Measurements from ENCODE around the gene ABHD14A.

Gene ABHD14A

DNA sequence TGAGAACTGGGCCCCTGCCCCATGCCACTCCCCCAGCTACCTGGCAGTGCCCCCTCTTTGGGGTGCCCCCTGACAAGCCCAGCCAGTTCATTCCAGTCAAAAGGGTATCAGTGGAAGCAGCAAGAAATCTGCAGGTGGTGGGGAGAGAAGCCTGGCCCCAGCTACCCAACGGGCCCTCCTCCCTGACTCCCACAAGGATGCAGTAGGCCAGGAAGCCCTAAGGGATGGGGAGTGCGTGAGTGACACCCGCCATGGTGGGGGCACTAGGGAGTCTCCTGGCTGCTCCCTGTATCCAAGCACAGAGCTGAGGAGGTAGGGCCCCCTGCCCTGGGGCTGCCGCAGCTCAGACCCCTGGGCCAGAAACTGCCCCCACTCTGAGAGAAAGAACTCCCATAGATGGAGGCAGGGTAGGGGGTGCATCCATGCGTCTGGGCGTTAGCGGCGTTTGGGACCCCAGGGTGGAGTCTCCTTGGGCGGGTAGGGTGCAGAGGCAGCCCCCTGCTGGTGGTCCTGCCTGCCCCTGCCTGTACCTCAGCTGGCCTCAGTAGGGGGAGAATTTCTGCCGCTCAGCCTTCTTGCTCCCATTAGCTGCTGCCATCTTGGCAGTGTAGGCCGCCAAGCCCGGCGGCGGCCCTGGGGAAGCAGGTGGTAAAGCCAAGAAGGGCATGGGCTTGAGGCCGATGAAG, 17.2 kb upstream of the ABHD14A start:
- DNase-seq (ENCODE audit: low read depth) = no peak

DNA sequence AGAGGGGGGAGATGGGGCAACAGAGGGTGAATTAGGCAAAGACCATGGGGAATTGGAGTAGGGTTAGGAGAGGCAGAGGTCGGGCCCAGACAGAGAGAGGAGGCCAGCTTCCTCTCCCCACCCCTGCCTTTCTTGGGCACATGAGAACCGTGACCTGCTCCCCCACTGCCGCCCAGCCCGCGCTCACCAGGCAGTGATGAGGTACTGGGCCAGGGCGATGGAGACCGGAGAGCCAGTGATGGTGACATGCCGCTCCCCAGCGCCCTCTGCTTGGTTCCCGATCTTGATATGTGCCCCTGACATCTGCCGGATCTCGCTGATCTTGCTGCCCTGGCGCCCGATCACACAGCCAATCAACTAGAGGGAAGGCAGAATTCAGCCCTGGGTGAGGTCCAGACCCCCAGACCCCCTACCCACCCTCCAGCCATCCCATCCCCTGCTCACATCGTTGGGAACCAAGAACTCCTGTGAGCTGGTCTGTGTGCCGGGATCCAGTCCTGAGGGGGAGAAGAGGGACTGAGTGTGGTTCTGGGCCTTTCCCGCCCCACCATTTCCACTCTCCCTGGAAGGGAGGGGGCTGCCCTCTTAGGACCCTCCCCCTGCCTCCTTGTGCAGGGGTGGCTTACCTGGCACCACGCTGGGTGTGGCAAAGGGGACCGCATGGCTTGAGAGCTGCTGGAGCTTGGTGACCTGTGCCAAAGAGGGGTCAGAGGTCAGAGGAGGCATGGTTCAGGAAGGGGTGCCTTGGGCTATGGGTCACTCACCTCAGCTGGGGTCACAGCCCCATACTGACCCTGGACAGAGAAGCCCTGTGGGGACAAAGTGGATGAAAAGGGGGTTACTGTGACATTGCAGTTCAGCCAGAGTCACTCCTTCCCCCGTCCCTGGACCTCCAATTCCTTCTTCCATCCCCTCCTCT, 16.0 kb upstream of the ABHD14A start:
- no peak for DNase-seq (ENCODE audit: low read depth)

DNA sequence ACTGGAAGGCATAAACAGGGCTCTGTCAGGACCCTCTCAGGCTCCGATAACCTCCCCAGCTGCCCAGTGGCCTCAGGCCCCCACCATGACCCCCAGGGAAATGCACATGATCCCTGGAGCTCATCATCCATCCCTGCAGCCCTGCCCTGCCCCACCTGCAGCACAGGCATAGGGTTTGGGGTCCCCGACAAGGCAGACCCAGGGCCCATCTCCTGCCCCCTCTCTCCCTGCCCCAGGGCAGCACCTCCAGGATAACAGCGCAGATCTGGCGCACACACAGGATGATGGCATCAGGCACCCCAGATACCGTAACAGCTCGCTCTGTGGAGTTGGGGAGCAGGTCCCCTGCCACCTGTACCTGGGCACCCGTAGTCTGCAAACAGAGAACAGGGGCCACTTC, 15.2 kb upstream of the ABHD14A start:
- DNase-seq (ENCODE audit: low read depth) = no peak

DNA sequence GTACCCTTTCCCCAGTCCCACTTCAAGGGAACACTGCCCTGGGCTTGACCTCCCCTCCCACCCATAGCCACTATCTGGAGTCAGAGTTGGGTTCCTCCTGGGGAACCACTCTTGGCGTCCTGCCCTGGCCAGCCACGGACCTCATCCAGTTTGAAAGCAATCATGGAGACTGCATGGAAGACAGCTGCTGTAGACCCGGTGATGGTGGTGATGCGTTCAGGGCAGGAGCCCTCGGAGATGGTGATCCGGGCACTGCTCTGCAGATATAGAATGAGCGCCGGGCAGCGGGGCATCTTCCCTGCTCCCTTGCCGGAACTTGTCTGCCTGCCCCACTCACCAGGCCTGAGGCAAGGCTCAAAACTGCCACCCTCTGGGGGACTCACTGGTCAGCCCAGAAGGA, 14.5 kb upstream of the ABHD14A start:
- DNase-seq (ENCODE audit: low read depth) = no peak

DNA sequence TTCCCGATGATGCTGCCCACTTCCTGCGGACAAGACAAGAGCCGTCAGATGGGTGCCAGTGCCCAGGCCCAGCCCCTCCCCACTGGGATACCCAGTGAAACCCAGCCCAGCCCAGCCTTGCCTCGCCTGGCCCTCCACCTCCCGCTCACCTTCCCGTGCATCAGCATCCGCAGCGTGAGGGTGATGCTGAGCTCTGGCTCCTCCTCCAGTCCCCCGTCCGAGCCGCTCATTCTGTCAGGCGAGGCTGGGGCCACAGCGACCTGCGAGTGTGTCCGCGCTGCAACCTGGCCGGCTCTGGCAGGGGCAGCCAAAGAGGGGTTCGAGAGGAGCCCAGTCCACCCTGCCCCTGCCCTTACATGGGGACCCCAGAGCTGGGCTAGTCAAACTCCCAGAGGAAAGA, 13.9 kb upstream of the ABHD14A start:
- no peak for DNase-seq (ENCODE audit: low read depth)

DNA sequence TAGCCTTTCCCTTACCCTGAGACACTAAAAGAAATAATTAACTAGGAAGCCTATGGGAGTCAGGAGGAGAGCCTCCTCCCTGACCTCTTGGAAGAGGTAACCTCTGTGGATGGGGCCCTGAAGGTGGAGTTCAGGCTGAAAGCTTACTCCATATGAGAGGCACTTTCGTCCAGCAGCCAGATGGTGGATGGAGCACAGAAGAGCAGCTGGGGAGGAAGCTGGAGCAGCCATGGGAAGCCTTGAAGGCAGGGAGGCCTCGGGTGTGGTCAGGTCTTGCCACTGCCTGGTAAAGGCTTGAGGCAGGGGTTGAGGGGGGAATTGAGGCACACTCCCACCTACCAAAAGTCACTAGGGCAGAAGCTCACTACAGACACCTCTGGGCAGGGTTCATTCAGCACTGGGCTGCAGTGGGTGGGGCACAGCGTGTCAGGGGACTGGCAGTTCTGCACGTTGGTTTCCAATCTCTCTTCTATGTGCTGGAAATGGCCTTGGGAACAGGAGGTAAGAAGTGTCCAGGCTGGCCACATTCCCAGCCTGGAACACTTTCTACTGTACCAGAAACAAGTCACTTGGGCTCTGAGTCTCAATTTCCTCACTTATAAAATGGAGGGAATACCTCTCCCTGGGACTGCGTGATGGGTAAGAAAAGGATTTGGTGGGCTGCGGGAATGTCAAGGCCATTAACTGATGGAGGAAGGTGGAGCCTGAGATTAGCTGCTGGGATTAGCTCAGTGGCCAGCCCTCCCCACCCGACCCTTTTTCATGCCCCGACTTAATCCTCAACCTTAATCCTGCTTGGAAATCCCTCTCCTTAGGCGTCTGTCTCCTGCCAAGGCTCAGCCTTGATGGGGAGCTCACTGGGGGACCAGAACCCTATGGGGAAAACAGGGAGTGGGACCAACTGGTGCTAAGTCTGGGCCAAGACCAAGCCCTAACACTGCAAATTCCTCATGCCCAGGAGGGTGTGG, 13.0 kb upstream of the ABHD14A start:
- DNase-seq (ENCODE audit: low read depth) = no peak

DNA sequence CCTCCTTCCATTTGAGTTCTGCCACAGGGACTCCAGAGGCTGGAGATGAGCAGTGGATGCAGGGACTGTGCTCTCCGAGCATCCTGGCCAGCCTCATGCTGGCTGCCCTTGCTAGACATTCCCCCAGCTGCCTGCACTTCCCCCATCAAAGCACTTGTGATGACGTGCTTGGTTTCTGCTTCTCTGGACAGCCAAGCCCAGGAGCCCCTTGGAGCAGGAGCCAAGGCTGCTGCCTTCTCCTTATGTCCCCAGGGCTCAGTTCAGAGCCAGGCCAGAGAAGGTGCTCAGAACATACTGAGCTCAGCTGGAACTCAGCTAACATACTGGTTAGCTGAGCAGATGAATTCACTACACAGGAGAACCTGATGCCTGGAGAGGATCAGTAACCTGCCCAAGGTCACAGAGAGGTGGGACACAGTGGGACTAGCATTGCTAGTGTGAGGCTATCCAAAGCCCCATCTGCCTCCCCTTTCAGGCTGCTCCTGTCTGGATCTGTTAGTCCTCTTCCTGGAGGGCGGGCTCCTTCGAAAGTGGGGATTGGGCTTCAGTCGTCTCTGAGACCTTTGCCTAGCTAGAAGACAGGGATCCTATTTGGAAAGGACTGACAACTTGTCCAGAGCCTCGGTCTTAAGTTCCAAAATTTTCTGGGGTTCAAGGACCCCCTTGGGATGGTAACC, 11.9 kb upstream of the ABHD14A start:
- no peak for DNase-seq (ENCODE audit: low read depth)

DNA sequence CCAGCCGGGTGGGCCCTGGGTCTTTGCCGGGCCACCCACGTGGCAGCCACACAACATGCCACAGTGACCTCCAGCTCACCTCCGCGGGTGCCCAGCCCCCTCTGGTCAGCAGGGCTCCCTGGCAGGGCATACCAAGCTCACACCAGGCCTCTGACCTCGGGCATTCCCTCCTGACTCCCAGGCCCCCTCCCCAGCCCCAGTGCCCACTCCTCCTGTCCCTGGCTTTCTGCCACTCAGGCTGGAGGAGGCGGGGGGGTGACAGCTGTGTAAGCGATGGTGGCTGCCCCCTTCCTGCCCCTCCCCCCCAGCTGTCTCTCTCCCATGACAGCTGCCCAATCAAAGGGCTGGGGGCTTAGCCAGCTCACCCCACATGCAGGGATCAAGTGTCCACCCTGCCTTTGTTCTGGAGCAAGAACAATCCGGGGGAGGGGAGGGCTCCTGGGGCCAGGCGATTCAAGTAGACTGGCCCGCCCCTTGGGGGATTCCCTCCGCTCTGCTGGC, 10.9 kb upstream of the ABHD14A start:
- DNase-seq (ENCODE audit: low read depth) = no peak

DNA sequence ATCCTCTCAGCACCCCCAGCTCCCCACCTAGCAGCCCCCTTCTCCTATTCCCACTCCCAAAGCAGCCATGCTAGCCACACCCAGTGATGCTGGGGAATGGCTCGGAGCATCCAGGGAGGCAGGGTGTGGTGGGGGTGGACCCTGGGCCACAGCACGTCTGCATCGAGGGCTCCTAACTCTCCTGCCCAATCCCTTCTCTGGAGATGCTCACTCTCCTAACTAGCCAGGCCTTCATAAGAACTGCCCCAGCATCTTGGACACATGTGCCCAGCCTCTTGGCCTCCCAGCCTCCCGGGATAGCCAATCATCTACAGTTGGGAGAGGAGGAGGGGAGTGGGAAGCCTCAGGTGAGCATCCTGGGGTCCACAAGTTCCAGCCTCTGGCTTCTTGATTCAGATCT, 10.3 kb upstream of the ABHD14A start:
- no peak for DNase-seq (ENCODE audit: low read depth)

DNA sequence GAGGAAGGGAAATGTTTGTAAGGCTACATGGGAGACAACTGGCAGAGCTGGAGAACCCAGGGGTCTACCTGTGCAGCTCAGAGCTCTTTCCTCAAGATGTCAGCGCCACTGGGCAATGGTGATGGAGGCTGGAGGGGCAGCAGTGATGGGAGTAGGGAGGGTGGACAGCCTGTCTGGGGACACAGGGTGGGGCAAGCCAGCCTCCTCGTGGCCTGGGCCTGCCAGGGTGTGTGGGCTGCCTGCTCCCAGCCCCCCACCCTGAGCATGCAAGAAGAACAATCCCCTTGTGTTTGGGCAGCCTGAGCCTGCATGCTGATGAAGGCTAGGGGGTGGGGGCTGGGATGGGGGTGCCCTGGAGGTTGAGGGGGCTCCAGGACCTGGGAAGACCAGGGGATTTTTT, 8.8 kb upstream of the ABHD14A start:
- no peak for DNase-seq (ENCODE audit: low read depth)

DNA sequence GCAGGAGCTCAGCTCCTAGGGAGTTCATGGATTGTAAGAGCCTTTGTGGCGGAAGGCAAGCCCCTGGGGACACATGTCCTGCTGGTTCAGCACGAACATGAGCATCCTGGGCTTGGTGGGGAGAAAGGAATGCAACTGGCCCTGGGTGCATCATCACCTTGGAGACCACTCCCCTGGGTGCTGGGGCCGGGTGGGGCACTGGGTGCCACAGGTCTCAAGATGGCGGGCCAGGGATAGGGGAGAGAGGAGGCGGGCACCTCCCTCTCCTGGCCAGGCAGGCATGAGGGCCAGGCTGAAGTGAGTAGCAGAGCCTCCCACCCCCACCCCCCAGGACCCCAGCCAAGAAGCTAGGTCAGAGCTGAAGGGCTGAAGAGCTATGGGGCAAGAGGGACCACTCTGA, 8.4 kb upstream of the ABHD14A start:
- no peak for DNase-seq (ENCODE audit: low read depth)

DNA sequence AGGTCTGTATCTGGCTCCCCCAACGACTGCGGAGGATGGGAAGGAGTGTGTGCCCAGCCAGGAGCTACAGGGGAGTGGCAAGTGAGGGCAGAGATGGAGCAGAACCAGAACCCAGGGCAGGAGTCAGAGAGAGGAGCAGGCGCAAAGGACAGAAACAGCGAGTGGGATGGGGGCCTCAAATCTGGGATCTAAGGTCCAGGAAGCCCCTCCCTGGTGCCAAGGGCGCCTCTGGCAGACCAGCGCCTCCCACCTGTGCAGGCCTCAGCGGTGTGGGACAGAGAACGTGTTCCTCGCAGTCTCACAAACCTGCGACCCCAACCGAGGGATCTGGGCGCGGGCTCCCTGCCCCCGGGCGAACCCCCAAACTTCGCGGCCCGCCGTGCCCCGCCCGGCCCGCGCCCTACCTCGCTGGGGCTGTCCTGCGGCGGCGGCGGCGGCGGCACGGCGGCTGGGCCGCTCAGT, 7.9 kb upstream of the ABHD14A start:
- DNase-seq (ENCODE audit: low read depth) = no peak

DNA sequence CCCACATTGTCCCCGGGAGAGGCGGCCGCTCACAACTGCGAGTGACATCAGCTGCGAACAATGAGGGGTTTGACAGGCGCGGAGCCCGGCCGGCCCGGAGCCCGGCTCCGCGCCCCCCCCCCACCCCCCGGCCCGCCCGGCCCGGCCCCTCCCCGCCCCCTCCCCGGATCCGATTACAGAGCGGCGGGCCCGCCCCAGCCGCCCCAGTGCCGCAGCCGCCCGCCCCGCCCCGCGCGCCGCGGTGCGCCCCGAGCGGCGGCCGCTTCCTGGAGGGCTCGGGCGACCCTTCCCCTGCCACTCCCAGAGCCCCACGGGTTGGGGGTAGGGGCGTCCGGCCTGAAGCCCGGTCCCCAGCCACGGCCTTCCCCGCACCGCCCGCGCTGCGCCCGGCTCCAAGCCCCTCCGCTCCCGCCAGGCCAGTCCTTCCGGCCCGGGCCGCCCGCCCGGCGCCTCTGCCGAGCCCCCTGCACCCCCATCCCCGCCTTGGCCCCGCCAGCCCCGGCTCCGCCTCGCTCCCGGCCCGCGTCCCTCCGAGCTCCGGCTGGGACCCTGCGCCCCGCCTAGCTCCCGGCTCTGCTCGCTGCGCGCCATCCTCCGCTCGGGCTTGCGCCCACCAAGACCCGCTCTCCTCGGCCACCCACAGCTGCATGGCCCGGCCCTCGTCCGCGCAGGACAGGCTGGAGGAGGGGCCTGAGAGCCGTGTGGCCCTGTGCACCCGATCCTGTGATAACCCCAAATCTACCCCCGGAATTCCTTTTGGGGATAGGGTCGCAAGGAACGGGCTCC, 7.3 kb upstream of the ABHD14A start, which contains the start of gene PCBP4:
TSS of gene PCBP4 (minus strand) at position 71 of the 786 bp plus-strand sequence. CDS start 6,214 bp downstream, outside the sequence.
- DNase-seq (ENCODE audit: low read depth) = no peak

DNA sequence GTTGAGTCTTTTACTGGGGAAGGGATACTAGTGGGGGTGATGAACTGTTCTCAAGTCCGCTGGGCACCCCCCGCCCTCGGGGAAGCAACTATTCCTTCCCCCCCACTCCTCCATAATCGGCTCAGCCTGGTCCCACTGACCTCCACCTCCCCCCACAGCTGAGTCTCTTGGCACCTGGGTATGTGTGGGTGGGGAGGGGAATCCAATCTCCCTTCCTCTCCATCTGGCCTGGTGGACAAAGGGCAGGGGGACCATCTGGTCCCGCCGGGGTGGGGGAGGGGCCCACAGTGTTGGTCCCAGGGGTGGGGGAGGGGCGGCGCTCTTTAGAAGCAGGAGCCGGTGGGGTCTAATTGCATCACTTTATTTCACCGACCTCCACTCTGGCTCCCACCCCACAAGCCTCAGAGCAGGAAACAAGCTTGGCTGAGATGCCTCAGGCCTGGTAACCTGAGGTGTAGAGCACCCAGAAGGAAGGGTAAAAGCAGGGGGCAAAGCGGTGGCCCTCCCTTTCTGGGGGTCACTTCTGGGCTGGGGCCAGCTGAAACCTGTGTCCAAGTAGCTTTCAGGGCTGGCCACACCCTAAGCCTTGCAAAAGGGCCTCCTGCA, 6.6 kb upstream of the ABHD14A start:
- DNase-seq (ENCODE audit: low read depth) = no peak

DNA sequence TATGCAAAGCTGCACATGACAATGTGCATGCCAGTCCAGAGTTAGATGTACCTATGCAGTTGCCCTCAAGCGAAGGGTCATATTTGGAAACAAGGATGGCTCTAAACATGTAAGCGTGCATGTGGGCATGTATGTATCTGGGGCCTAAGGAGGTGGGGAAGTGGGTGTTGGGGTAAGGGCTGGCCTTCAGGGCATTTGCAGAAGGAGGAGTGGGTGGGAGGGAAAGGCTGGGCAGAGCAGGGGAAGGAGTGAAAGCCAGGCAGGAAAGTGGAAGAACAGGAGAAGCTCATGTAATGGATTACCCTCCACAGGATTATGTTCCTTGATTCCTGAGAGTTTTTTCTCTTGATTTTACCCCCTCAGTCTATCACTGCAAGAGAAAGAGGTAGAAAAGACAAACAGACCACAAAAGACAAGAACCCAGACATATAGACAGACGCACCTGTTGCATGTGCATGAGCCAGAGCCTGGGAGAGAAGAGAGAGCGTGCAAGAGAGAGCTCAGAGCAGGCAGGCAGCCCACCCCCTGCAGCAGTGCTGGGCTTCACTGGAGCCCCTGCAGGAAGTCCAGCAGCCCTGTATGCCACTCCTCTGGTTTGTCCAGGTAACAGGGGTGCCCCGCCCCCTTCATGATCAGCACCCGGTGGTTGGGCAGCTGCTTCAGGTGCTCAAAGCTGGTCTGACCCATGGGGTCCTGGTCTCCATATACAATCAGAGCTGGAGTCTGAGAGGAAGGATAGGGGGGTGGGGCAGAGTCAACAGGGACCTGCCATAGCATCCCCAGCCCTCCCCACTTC, 5.8 kb upstream of the ABHD14A start:
- DNase-seq (ENCODE audit: low read depth) = no peak

DNA sequence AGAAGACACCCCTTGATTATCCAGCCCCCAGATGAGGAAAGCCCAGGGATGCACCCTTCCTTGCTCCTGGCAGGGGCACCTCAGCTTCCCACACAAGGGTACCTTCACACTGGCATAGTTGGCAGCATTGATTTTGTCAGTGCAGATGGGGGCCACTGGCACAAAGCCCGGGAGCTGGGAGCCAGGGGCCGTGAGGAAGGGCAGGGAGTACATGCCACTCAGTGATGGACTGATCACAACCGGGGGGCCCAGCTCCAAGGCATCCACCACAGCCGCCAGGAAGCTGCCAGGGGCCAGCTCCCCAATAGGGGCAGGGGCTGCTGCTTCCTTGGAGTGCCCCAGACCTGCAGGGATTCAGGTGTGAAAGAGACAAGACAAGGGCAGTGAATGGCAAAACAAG, 5.0 kb upstream of the ABHD14A start:
- no peak for DNase-seq (ENCODE audit: low read depth)

DNA sequence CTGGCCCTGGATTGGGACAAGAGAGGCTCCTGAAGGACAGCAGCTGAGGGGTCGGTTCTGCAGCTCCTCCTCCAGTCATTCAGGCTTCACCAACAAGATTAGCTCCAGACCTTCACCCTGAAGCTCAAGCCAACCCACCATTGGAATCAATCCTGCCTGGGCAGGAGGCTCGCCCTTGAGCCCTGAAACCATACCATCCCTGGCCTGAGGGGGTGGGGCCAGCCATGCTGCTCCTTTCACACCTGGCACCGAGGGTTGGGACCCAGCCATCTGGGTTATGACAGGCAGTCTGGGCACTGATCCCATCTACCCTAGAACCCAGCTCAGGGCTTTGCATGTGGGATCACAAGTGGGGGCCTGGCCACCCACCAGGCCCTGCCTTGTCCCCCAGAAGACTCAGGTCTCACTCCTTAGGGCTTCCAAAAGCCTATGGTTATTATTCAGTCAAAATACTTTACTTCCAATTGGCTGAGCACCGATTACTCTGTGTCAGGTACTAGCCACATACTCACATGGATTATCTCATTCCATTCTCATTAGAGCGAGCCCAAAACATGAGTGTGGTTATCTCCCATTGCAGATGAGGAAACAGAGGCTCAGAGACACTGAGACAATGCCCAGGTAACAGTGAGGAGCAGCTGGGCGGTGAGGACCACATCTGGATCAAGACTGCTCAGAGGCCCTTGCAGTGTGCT, 4.1 kb upstream of the ABHD14A start:
- DNase-seq (ENCODE audit: low read depth) = no peak

DNA sequence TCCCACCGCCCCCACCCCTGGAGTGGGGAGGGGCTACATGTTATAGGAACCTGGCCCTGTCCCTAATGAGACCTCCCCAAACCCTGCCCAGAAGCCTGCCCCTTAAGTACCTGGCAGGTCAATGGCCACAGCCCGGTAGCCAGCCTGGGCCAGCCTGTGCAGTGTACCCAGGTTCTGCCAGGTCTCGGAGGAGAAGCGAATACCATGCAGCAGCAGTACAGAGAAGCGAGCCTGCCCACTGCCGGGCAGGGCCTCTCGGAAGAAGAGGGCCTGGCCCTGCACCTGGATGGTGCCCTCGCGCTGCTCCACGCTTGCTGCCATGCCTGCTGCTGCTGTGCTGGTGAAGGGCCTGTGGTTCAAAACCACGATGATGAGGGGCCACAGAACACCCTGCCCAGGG, 3.5 kb upstream of the ABHD14A start:
- no peak for DNase-seq (ENCODE audit: low read depth)
